GM12878 (cell line): ENCODE data around the gene GNAQ. TPM values are rescaled to one million over a fixed set of nuclear protein-coding genes. Genes with fewer than 3 reads are reported as not detected.
A peak's percentile ranks its signal among the peaks of the same experiment; 100 is the strongest.

Experiments used
- ATF3 ChIP-seq: IDR thresholded peaks from 2 replicates; pipeline ENCODE4 v1.6.1; 2011; ENCODE audit warnings: low read depth, mild to moderate bottlenecking, low read length, moderate library complexity, borderline replicate concordance; ENCODE audit errors: extremely low read depth
- ATF7 ChIP-seq: fragments of 450-650 bp; IDR thresholded peaks from 2 replicates; pipeline ENCODE4 v1.6.1; 2016; ENCODE audit warnings: low read depth, mild to moderate bottlenecking
- CBX5 ChIP-seq: sonication (generic); IDR thresholded peaks from 2 replicates; pipeline ENCODE4 v1.6.1; 2016; ENCODE audit warnings: low read depth, moderate library complexity, mild to moderate bottlenecking, inconsistent platforms
- FOXK2 ChIP-seq: fragments of 450-650 bp; IDR thresholded peaks from 2 replicates; pipeline ENCODE4 v1.6.1; 2017; ENCODE audit warnings: mild to moderate bottlenecking, moderate library complexity
- GABPA ChIP-seq: IDR thresholded peaks from 2 replicates; pipeline ENCODE4 v1.6.1; 2014; ENCODE audit warnings: antibody characterized with exemption, low read depth, mild to moderate bottlenecking, inconsistent platforms
- IKZF1 ChIP-seq: fragments of 450-650 bp; conservative IDR thresholded peaks from 2 replicates; pipeline ENCODE4 v1.6.1; 2017; ENCODE audit warnings: antibody characterized with exemption, mild to moderate bottlenecking
- LARP7 ChIP-seq: fragments of 450-650 bp; IDR thresholded peaks from 2 replicates; pipeline ENCODE4 v1.6.1; 2017; ENCODE audit warnings: mild to moderate bottlenecking
- MXI1 ChIP-seq: fragments of 150-350 bp; IDR thresholded peaks from 2 replicates; pipeline ENCODE4 v1.6.1; 2011; ENCODE audit warnings: low read depth, mild to moderate bottlenecking, inconsistent platforms, low read length, improper control_type of control experiment
- NFYB ChIP-seq: IDR thresholded peaks from 2 replicates; pipeline ENCODE4 v1.6.1; 2011; ENCODE audit warnings: low read depth, mild to moderate bottlenecking, low read length, improper control_type of control experiment, moderate library complexity; ENCODE audit not compliant: insufficient read depth
- NRF1 ChIP-seq: conservative IDR thresholded peaks from 2 replicates; pipeline ENCODE4 v1.6.1; 2011; ENCODE audit warnings: mild to moderate bottlenecking, low read depth, low read length, improper control_type of control experiment
- PKNOX1 ChIP-seq: fragments of 450-650 bp; IDR thresholded peaks from 2 replicates; pipeline ENCODE4 v1.6.1; 2016; ENCODE audit warnings: mild to moderate bottlenecking
- POLR2A ChIP-seq: IDR thresholded peaks from 2 replicates; pipeline ENCODE4 v1.6.1; 2011; ENCODE audit warnings: low read depth, mild to moderate bottlenecking, low read length
- POLR2AphosphoS2 ChIP-seq: IDR thresholded peaks from 2 replicates; pipeline ENCODE4 v1.6.1; 2011; ENCODE audit warnings: low read depth, mild to moderate bottlenecking, low read length, improper control_type of control experiment, moderate library complexity
- RAD51 ChIP-seq: fragments of 450-650 bp; IDR thresholded peaks from 2 replicates; pipeline ENCODE4 v1.6.1; 2016; ENCODE audit warnings: moderate library complexity, mild to moderate bottlenecking, inconsistent platforms
- REST ChIP-seq: IDR thresholded peaks from 2 replicates; pipeline ENCODE4 v1.6.1; 2012; ENCODE audit warnings: mild to moderate bottlenecking, low read depth, low read length
- SIX5 ChIP-seq: IDR thresholded peaks from 2 replicates; pipeline ENCODE4 v1.6.1; 2011; ENCODE audit warnings: mild to moderate bottlenecking, low read depth, low read length, moderate library complexity; ENCODE audit not compliant: severe bottlenecking
- TBL1XR1 ChIP-seq: IDR thresholded peaks from 2 replicates; pipeline ENCODE4 v1.6.1; 2012; ENCODE audit warnings: low read depth, low read length, improper control_type of control experiment
- YY1 ChIP-seq: IDR thresholded peaks from 2 replicates; pipeline ENCODE4 v1.6.1; 2011; ENCODE audit warnings: low read depth, mild to moderate bottlenecking, low read length
- ZSCAN29 ChIP-seq: fragments of 450-650 bp; IDR thresholded peaks from 2 replicates; pipeline ENCODE4 v1.6.1; 2017; ENCODE audit warnings: mild to moderate bottlenecking, moderate library complexity
- polyA plus RNA-seq, 11 experiments: library from polyadenylated mRNA; depleted of rRNA in 4 of 11; unstranded in 6 of 11; stranded (reverse) in 5 of 11; fragments of >200 nt; fragmentation: Nextera tagmentation in 4 of 11; fragmentation: Illumina TruSeq in 1 of 11; extraction: Ambion mirVana in 4 of 11; extraction: Trizol in 1 of 11; gene quantifications; 1 replicate in 1 of 11; 2 replicates in 10 of 11; pipeline versions ENCODE4 v1.2.1 to v1.2.3, GENCODE V29; 2011 to 2016; ENCODE audit warnings: inconsistent platforms in 2 of 11, missing spikeins in 2 of 11, low read depth in 1 of 11
- total RNA-seq, 4 experiments: library from RNA; depleted of rRNA in 3 of 4; stranded (reverse); fragments of >200 nt in 3 of 4; fragmentation: Illumina TruSeq in 1 of 4; extraction: Trizol in 1 of 4; gene quantifications; 2 replicates each; pipeline versions ENCODE4 v1.2.1 to v1.2.3, GENCODE V29; 2013 to 2021
- TF ChIP-seq, protein P1 (sequence below): IDR thresholded peaks from 2 replicates; pipeline ENCODE4 v1.6.1; 2012; ENCODE audit warnings: low read depth, low read length, improper control_type of control experiment
- TF ChIP-seq, protein P2 (sequence below): fragments of 450-650 bp; IDR thresholded peaks from 2 replicates; pipeline ENCODE4 v1.6.1; 2017; ENCODE audit warnings: mild to moderate bottlenecking, low read depth, inconsistent platforms; ENCODE audit not compliant: poor library complexity, severe bottlenecking
- TF ChIP-seq, protein P3 (sequence below): IDR thresholded peaks from 2 replicates; pipeline ENCODE4 v1.6.1; 2012; ENCODE audit warnings: low read depth, low read length, improper control_type of control experiment
- TF ChIP-seq, protein P4 (sequence below): IDR thresholded peaks from 2 replicates; pipeline ENCODE4 v1.6.1; 2012; ENCODE audit warnings: low read depth, low read length, improper control_type of control experiment

GNAQ gene
- total and polyA plus RNA-seq, 10 of the 15 experiments (the other 5 are each of a cell fraction or from before 2014, with no cell fraction given): 0.15 to 47.2 (median 0.49) TPM

GRCh38 chr9:77981332-77981731 lies 50.3 kb downstream of the GNAQ start (continued):
- TF ChIP-seq, protein P1, sequence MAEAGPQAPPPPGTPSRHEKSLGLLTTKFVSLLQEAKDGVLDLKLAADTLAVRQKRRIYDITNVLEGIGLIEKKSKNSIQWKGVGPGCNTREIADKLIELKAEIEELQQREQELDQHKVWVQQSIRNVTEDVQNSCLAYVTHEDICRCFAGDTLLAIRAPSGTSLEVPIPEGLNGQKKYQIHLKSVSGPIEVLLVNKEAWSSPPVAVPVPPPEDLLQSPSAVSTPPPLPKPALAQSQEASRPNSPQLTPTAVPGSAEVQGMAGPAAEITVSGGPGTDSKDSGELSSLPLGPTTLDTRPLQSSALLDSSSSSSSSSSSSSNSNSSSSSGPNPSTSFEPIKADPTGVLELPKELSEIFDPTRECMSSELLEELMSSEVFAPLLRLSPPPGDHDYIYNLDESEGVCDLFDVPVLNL: no peak
- TF ChIP-seq POLR2A: no peak
- TF ChIP-seq FOXK2: no peak
- no peak for TF ChIP-seq CBX5
- no peak for TF ChIP-seq GABPA
- peak; percentile 61 for TF ChIP-seq IKZF1
- TF ChIP-seq YY1: no peak
- TF ChIP-seq, protein P2, sequence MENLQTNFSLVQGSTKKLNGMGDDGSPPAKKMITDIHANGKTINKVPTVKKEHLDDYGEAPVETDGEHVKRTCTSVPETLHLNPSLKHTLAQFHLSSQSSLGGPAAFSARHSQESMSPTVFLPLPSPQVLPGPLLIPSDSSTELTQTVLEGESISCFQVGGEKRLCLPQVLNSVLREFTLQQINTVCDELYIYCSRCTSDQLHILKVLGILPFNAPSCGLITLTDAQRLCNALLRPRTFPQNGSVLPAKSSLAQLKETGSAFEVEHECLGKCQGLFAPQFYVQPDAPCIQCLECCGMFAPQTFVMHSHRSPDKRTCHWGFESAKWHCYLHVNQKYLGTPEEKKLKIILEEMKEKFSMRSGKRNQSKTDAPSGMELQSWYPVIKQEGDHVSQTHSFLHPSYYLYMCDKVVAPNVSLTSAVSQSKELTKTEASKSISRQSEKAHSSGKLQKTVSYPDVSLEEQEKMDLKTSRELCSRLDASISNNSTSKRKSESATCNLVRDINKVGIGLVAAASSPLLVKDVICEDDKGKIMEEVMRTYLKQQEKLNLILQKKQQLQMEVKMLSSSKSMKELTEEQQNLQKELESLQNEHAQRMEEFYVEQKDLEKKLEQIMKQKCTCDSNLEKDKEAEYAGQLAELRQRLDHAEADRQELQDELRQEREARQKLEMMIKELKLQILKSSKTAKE: no peak
- TF ChIP-seq POLR2AphosphoS2: no peak
- TF ChIP-seq RAD51: peak; percentile 18; the same call in 1 of the 2 replicates
- TF ChIP-seq MXI1: peak; percentile 36; the same call in 1 of the 2 replicates
- TF ChIP-seq, protein P3, sequence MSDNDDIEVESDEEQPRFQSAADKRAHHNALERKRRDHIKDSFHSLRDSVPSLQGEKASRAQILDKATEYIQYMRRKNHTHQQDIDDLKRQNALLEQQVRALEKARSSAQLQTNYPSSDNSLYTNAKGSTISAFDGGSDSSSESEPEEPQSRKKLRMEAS: no peak
- TF ChIP-seq ZSCAN29: no peak
- TF ChIP-seq NRF1: no peak
- no peak for TF ChIP-seq ATF3
- peak; percentile 11; the same call in 1 of the 2 replicates for TF ChIP-seq ATF7
- TF ChIP-seq, protein P4, sequence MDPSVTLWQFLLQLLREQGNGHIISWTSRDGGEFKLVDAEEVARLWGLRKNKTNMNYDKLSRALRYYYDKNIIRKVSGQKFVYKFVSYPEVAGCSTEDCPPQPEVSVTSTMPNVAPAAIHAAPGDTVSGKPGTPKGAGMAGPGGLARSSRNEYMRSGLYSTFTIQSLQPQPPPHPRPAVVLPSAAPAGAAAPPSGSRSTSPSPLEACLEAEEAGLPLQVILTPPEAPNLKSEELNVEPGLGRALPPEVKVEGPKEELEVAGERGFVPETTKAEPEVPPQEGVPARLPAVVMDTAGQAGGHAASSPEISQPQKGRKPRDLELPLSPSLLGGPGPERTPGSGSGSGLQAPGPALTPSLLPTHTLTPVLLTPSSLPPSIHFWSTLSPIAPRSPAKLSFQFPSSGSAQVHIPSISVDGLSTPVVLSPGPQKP: no peak
- TF ChIP-seq PKNOX1: no peak
- no peak for TF ChIP-seq SIX5
- TF ChIP-seq LARP7: no peak
- TF ChIP-seq TBL1XR1: no peak
- TF ChIP-seq NFYB: no peak
- no peak for TF ChIP-seq REST
